IMR-90 (cell line): Measurements from ENCODE around the gene SHB. TPM values are rescaled to one million over a fixed set of nuclear protein-coding genes. Genes with fewer than 3 reads are reported as not detected.

ENCODE experiments used
- ATAC-seq: fragments of 200-7000 bp; cut with Tn5 transposase; 2 replicates; pipeline ENCODE4 v1.9.1; 2020; ENCODE audit warnings: low read depth, mild to moderate bottlenecking, moderate library complexity
- BruUV-seq: library from RNA; stranded (reverse); fragments of 400-500 nt; replicated peaks from 2 replicates; lab custom pipeline; 2021; lab: Mats Ljungman, UMichigan
- CTCF ChIA-PET: fragments of 300-600 bp; formaldehyde crosslinking; extraction: SDS; loops from one replicate; lab custom pipeline; 2021; ENCODE audit warnings: antibody characterized with exemption; lab: Yijun Ruan, JAX
- POLR2A ChIA-PET: fragments of 300-600 bp; sonication (Branson Sonifier 250); formaldehyde crosslinking; loops from one replicate; lab custom pipeline; 2022; ENCODE audit warnings: antibody characterized with exemption; ENCODE audit not compliant: unreplicated experiment; lab: Charles Lee
- DNase-seq: peaks from one replicate; pipeline ENCODE4 v3.0.0; 2013
- H2AFZ ChIP-seq: replicated peaks from 2 replicates; pipeline ENCODE3; 2013; ENCODE audit warnings: low read length, mild to moderate bottlenecking; ENCODE audit not compliant: poor library complexity
- H2AK5ac ChIP-seq: 2 replicates; pipeline ENCODE4 v1.6.1; 2013; ENCODE audit warnings: low read depth, low read length, inconsistent platforms
- H2AK9ac ChIP-seq: replicated peaks from 2 replicates; pipeline ENCODE3; 2013; ENCODE audit warnings: mild to moderate bottlenecking, low read depth, low read length, moderate library complexity; ENCODE audit not compliant: poor library complexity
- H2BK120ac ChIP-seq: 2 replicates; pipeline ENCODE4 v1.6.1; 2013; ENCODE audit warnings: low read depth, low read length, inconsistent platforms
- H2BK15ac ChIP-seq: 3 replicates; pipeline ENCODE4 v1.6.1; 2013; ENCODE audit warnings: low read depth, low read length, inconsistent platforms
- H2BK20ac ChIP-seq: 2 replicates; pipeline ENCODE4 v1.6.1; 2013; ENCODE audit warnings: low read depth, mild to moderate bottlenecking, inconsistent platforms, low read length, moderate library complexity
- H2BK5ac ChIP-seq: 2 replicates; pipeline ENCODE4 v1.6.1; 2013; ENCODE audit warnings: mild to moderate bottlenecking, low read depth, low read length, inconsistent platforms; ENCODE audit not compliant: poor library complexity, severe bottlenecking
- H3K14ac ChIP-seq: replicated peaks from 2 replicates; pipeline ENCODE4 v1.6.1; 2013; ENCODE audit warnings: low read depth, low read length, inconsistent platforms
- H3K18ac ChIP-seq: 2 replicates; pipeline ENCODE4 v1.6.1; 2013; ENCODE audit warnings: low read depth, low read length, control low read depth
- H3K23ac ChIP-seq: 2 replicates; pipeline ENCODE4 v1.6.1; 2013; ENCODE audit warnings: low read depth, low read length, inconsistent platforms
- H3K27ac ChIP-seq: 2 replicates; pipeline ENCODE4 v1.5.1; 2013; ENCODE audit warnings: mild to moderate bottlenecking, control low read depth, low read length; ENCODE audit not compliant: insufficient read depth
- H3K27me3 ChIP-seq: 2 replicates; pipeline ENCODE4 v1.6.1; 2013; ENCODE audit warnings: low read length; ENCODE audit not compliant: control insufficient read depth, insufficient read depth
- H3K36me3 ChIP-seq: 2 replicates; pipeline ENCODE4 v1.6.1; 2013; ENCODE audit warnings: low read length, mixed read lengths; ENCODE audit not compliant: control insufficient read depth, insufficient read depth
- H3K4ac ChIP-seq: 2 replicates; pipeline ENCODE4 v1.6.1; 2013; ENCODE audit warnings: low read depth, low read length, inconsistent platforms
- H3K4me1 ChIP-seq: 2 replicates; pipeline ENCODE4 v1.6.1; 2013; ENCODE audit warnings: low read length, mixed read lengths; ENCODE audit not compliant: control insufficient read depth, insufficient read depth
- H3K4me2 ChIP-seq: 2 replicates; pipeline ENCODE4 v1.6.1; 2013; ENCODE audit warnings: low read depth, mild to moderate bottlenecking, control low read depth, low read length, moderate library complexity
- H3K4me3 ChIP-seq: 2 replicates; pipeline ENCODE4 v1.5.1; 2013; ENCODE audit warnings: low read depth, mild to moderate bottlenecking, control low read depth, low read length, moderate library complexity; ENCODE audit not compliant: insufficient read depth
- H3K56ac ChIP-seq: 2 replicates; pipeline ENCODE4 v1.6.1; 2013; ENCODE audit warnings: low read length, inconsistent platforms; ENCODE audit not compliant: insufficient read depth; ENCODE audit errors: extremely low read depth
- H3K79me1 ChIP-seq, 2 experiments: 2 replicates each; pipeline ENCODE4 v1.6.1; 2013; ENCODE audit warnings: low read length in 2 of 2, inconsistent platforms in 1 of 2, low read depth in 1 of 2
- H3K9ac ChIP-seq: 2 replicates; pipeline ENCODE4 v1.6.1; 2013; ENCODE audit warnings: low read depth, low read length, control low read depth
- H3K9me1 ChIP-seq: 2 replicates; pipeline ENCODE4 v1.6.1; 2013; ENCODE audit warnings: low read length, inconsistent platforms; ENCODE audit not compliant: insufficient read depth
- H3K9me3 ChIP-seq: 2 replicates; pipeline ENCODE4 v1.6.1; 2013; ENCODE audit warnings: low read length; ENCODE audit not compliant: control insufficient read depth, insufficient read depth
- H4K20me1 ChIP-seq: 2 replicates; pipeline ENCODE4 v1.6.1; 2013; ENCODE audit warnings: low read length, inconsistent platforms; ENCODE audit not compliant: insufficient read depth
- H4K5ac ChIP-seq: 2 replicates; pipeline ENCODE4 v1.6.1; 2013; ENCODE audit warnings: mild to moderate bottlenecking, low read depth, low read length, control low read depth
- H4K8ac ChIP-seq, 2 experiments: 2 replicates each; pipeline ENCODE4 v1.6.1; 2013; ENCODE audit warnings: low read depth in 2 of 2, low read length in 2 of 2, control low read depth in 1 of 2, inconsistent platforms in 1 of 2
- H4K91ac ChIP-seq: 2 replicates; pipeline ENCODE4 v1.6.1; 2013; ENCODE audit warnings: low read depth, low read length, inconsistent platforms; ENCODE audit not compliant: insufficient read depth
- CEBPB ChIP-seq: IDR thresholded peaks from 2 replicates; pipeline ENCODE4 v1.6.1; 2012; ENCODE audit warnings: low read depth, low read length, improper control_type of control experiment
- ELK1 ChIP-seq: fragments of 150-350 bp; IDR thresholded peaks from 2 replicates; pipeline ENCODE4 v1.6.1; 2016; ENCODE audit warnings: low read depth, mild to moderate bottlenecking, low read length, moderate library complexity, borderline replicate concordance
- FOS ChIP-seq: fragments of 150-350 bp; IDR thresholded peaks from 2 replicates; pipeline ENCODE4 v1.6.1; 2016; ENCODE audit warnings: low read depth, low read length
- MAFK ChIP-seq: IDR thresholded peaks from 2 replicates; pipeline ENCODE4 v1.6.1; 2012; ENCODE audit warnings: low read depth, low read length, improper control_type of control experiment
- MAZ ChIP-seq: IDR thresholded peaks from 2 replicates; pipeline ENCODE4 v1.6.1; 2012; ENCODE audit warnings: low read depth, mild to moderate bottlenecking, low read length, improper control_type of control experiment, moderate library complexity, borderline replicate concordance
- MXI1 ChIP-seq: IDR thresholded peaks from 2 replicates; pipeline ENCODE4 v1.6.1; 2012; ENCODE audit warnings: low read depth, mild to moderate bottlenecking, low read length, moderate library complexity, borderline replicate concordance
- RCOR1 ChIP-seq: IDR thresholded peaks from 2 replicates; pipeline ENCODE4 v1.6.1; 2012; ENCODE audit warnings: mild to moderate bottlenecking, low read length, improper control_type of control experiment; ENCODE audit not compliant: insufficient replicate concordance
- SMC3 ChIP-seq: fragments of 150-350 bp; IDR thresholded peaks from 2 replicates; pipeline ENCODE4 v1.6.1; 2016; ENCODE audit warnings: low read depth, mild to moderate bottlenecking, antibody characterized with exemption, low read length, moderate library complexity
- WGBS, 2 experiments: methylation state at CpG; one replicate each; pipeline versions ENCODE4 v1.1.5 to v1.1.7; 2013; ENCODE audit warnings: missing lambda C conversion rate in 2 of 2; ENCODE audit not compliant: insufficient read length in 1 of 2; ENCODE audit errors: extremely low coverage in 2 of 2; 5-methylcytosine and 5-hydroxymethylcytosine counted together
- dilution Hi-C: fragments of 300-500 bp; cut with HindIII; formaldehyde crosslinking; loops from one replicate; pipeline ENCODE4 v1.14.3; 2018; ENCODE audit warnings: low sequenced_read_pairs; ENCODE audit not compliant: unreplicated experiment
- in situ Hi-C: fragments of 300-500 bp; cut with MboI; formaldehyde crosslinking; loops from 3 replicates; pipeline ENCODE4 v1.14.3; 2019; ENCODE audit warnings: low sequenced_read_pairs, inconsistent platforms, mixed read lengths
- intact Hi-C: fragments of 100-400 bp; cut with micrococcal nuclease; formaldehyde crosslinking; loops from 2 replicates; pipeline ENCODE4 v1.10.0; 2022
- polyA plus RNA-seq, 3 experiments: library from polyadenylated mRNA; depleted of rRNA; stranded (reverse); fragments of >200 nt; gene quantifications; 2 replicates each; pipeline ENCODE4 v1.2.3, GENCODE V29; 2012; ENCODE audit warnings: low replicate concordance in 1 of 3
- total RNA-seq: library from RNA; depleted of rRNA; stranded (reverse); fragments of >200 nt; gene quantifications from 2 replicates; pipeline ENCODE4 v1.2.3, GENCODE V29; 2012

The SHB gene
- total and polyA plus RNA-seq, 2 of the 4 experiments (the other 2 are of a cell fraction), result 6.1 to 20.4 TPM

GRCh38 chr9:37921168-37921510 lies 147.9 kb downstream of the SHB start:
- Histone ChIP-seq H3K27ac (no peak overlapping the region), H2AFZ (no peak overlapping the region), H3K9me3 (no peaks in the 10 kb centered on the region), H3K4me1 (peaks cover 9% of the 10 kb centered on the region), H3K14ac (no peak overlapping the region), H2BK120ac (no peak overlapping the region), H3K4me2 (no peak overlapping the region), H3K79me1 (peaks cover 54 to 87% of the 10 kb centered on the region in 2 experiments; a peak in 3 of 4 replicates), H3K9me1 (peaks cover 12% of the 10 kb centered on the region), H2AK9ac (no peak overlapping the region), H4K20me1 (peaks cover 22% of the 10 kb centered on the region), H4K8ac (no peak overlapping the region), H2BK20ac (no peak overlapping the region), H4K91ac (no peak overlapping the region), H3K23ac (no peak overlapping the region), H2BK5ac (no peak overlapping the region), H2AK5ac (no peak overlapping the region), H3K9ac (no peak overlapping the region), H3K56ac (no peak overlapping the region), H3K4me3 (no peak overlapping the region), H3K4ac (no peak overlapping the region), H3K18ac (no peak overlapping the region), H4K5ac (no peak overlapping the region), H2BK15ac (no peak overlapping the region), H3K36me3 (peaks cover 52% of the 10 kb centered on the region), H3K27me3 (no peaks in the 10 kb centered on the region)
- no TSS peak for BruUV-seq
- in situ Hi-C loops (loop anchor here (10.0 kb wide), 1 partner anchor 144 kb away; the partner anchor contains the start of gene SHB), dilution Hi-C loops (loop anchor here (25.0 kb wide), 1 partner anchor 466 kb away; the partner anchor contains the start of gene ALDH1B1), intact Hi-C loops (no loop called here)
- TF ChIP-seq FOS, result no peak
- TF ChIP-seq ELK1, result no peak
- no peak for TF ChIP-seq MAFK
- no peak for TF ChIP-seq SMC3
- no peak for TF ChIP-seq MXI1
- TF ChIP-seq RCOR1, result no peak
- TF ChIP-seq CEBPB, result no peak
- no peak for TF ChIP-seq MAZ
- 58% methylated on average over 2 of the region's 7 CpGs; no CpG with 5 or more reads in 1 of the 2 experiments for whole genome bisulfite sequencing, 2 experiments
- DNase-seq, result no peak
- ATAC-seq, result no peak
- ChIA-PET POLR2A (no interaction called here), CTCF (no interaction called here)
